Measurements from ENCODE around the gene SPATA2.
"Not testable (repeated sequence)": the region's sequence is repeated elsewhere in the genome, so short reads cannot be mapped to it uniquely, and the experiment has no call there.

SPATA2 gene, protein sequence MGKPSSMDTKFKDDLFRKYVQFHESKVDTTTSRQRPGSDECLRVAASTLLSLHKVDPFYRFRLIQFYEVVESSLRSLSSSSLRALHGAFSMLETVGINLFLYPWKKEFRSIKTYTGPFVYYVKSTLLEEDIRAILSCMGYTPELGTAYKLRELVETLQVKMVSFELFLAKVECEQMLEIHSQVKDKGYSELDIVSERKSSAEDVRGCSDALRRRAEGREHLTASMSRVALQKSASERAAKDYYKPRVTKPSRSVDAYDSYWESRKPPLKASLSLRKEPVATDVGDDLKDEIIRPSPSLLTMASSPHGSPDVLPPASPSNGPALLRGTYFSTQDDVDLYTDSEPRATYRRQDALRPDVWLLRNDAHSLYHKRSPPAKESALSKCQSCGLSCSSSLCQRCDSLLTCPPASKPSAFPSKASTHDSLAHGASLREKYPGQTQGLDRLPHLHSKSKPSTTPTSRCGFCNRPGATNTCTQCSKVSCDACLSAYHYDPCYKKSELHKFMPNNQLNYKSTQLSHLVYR

DNA sequence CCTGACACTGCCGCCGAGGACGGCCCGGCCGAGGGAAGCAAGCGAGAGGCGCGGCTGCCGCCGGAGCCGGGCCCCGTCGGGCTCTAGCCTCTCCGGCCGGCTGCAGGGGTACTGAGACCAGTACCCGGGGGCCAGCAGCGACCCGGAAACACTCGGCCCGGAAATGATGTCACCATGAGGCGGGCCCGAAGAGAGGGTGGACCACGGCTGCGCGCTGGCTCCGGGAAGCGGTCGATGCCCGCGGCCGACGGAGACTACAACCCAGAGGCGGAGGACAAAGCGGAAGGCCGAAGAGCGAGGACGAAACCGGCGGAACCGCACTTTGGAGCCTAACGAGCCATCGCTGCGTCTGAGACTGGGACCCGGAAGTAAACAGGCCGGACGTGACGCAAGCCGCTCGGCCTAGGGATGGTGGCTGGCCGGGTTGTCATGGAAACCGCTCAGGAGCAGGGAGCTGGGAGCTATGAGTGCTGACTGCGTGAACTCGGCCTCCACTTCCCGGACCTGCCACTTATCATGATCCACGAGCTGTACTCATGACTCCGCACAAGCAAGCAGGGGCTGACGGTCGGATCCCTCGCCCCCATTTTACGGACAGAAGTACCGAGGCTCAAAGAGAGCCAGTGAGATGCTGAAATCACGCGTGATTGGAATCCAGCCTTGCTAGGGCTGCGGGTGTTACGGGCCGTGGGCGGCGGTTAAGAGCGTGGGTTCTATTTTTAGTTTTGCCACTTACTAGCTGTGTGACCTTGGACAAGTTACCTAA is at the start of gene SPATA2:
Gene SPATA2, minus strand, starts transcription at position 150 of the 766 bp plus-strand sequence. CDS start 7,039 bp downstream, outside the sequence.
- DNase-seq = peak; percentile 81 to 90

- DNase-seq = no peak
Observed at GRCh38 chr20:49961413-49961812, 46.1 kb upstream of the SPATA2 start.

- DNase-seq = not testable (repeated sequence)
Observed at GRCh38 chr20:49957089-49957938, 42.0 kb upstream of the SPATA2 start.

GRCh38 chr20:49956689-49957088 is 41.4 kb upstream of the SPATA2 start:
- no peak for DNase-seq

GRCh38 chr20:49955830-49956396 is 40.6 kb upstream of the SPATA2 start:
- not testable (repeated sequence) for DNase-seq

- no peak for DNase-seq
Observed at GRCh38 chr20:49955167-49955566, 39.8 kb upstream of the SPATA2 start.

- DNase-seq = peak in 1 of 2 experiments; percentile 40
Observed at GRCh38 chr20:49951151-49951550, 35.8 kb upstream of the SPATA2 start.

- DNase-seq = no peak
Observed at GRCh38 chr20:49948809-49949507, 33.6 kb upstream of the SPATA2 start.

GRCh38 chr20:49948178-49948577 is 32.8 kb upstream of the SPATA2 start:
- DNase-seq = no peak

GRCh38 chr20:49945701-49946477 is 30.6 kb upstream of the SPATA2 start:
- no peak for DNase-seq

DNA sequence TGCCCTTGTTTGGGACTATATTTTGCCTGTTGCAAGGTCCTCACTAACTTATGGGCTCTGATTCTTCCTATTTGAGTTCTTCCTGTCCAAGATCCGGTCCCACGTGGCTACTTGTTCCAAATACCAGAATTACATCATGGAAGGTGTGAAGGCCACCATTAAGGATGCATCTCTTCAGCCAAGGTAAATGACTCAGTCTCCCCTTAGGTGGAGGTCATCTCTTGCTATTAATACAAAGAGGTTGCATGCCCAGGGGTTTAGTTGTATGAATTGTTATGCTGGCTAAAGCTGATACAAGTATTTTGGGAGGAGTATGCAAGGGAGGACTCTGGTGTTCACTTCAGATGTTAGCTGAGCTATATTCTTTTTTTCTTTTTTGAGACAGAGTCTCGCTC is 30.0 kb upstream of the SPATA2 start:
- DNase-seq = no peak

GRCh38 chr20:49942942-49943341 is 27.6 kb upstream of the SPATA2 start:
- no peak for DNase-seq

DNA sequence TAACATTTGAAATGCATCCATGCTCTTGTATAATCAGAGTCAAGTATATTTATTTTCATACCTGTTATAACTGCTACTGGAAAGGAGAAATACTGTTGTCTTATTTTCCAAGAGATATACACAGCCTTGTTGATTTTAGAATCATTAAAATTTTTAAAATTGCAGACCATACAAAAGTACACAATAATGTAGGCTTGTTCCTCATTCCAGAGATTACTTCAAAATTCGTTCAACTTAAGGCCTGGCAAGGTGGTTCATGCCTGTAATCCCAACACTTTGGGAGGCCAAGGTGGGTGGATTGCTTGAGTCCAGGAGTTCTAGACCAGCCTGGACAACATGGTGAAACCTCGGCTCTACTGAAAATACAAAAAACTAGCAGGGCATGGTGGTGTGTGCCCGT is 27.0 kb upstream of the SPATA2 start:
- no peak for DNase-seq

- DNase-seq = no peak
Observed at GRCh38 chr20:49941456-49941855, 26.1 kb upstream of the SPATA2 start.

DNA sequence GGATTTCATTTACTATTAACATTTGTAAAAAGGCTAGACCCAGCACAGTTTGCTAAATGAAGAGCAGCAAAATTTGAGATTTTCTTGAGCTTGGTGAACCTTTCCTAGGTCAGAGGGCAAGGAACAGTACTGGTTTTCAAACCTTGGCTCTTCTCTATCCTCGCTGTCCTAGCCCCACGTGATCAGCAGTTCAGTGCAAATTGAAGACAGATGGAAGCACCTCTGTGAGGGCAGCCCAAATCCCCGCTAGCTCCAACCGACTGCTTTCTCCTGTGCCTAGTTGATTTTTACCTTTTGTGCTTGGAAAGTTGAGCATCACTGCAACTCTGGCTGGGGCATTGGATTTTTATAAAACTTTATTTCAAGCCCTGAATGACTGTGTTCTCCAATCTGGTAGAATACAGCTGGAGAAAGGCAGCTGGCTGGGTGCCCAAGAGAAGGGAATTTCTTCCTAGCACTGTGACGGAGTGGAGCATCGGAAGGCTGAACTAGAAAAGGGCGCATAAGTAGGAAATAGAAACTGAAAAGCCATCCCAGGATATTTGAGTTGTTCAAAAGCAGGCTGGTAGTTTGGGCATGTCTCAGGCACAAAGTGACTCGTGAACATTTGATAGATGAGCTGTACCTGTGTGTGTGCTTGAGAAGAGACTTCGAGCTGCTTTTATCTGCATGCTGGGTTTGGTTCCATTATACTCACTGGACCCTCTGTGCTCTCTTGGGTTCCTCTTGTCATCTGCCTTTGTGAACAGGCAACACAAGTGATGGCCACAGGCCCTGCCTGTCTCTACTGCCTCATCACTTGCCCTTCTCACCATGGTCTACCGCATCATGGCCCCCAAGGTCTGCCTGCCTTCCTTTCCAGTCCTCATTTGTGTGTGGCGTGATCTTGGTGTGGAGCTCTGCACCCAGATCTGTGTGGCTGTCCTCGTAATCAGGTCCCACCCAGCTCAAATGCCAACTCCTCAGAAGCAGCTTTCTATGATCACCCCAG is 23.1 kb upstream of the SPATA2 start:
- no peak for DNase-seq

GRCh38 chr20:49937027-49937929 is 21.9 kb upstream of the SPATA2 start:
- DNase-seq = no peak

DNA sequence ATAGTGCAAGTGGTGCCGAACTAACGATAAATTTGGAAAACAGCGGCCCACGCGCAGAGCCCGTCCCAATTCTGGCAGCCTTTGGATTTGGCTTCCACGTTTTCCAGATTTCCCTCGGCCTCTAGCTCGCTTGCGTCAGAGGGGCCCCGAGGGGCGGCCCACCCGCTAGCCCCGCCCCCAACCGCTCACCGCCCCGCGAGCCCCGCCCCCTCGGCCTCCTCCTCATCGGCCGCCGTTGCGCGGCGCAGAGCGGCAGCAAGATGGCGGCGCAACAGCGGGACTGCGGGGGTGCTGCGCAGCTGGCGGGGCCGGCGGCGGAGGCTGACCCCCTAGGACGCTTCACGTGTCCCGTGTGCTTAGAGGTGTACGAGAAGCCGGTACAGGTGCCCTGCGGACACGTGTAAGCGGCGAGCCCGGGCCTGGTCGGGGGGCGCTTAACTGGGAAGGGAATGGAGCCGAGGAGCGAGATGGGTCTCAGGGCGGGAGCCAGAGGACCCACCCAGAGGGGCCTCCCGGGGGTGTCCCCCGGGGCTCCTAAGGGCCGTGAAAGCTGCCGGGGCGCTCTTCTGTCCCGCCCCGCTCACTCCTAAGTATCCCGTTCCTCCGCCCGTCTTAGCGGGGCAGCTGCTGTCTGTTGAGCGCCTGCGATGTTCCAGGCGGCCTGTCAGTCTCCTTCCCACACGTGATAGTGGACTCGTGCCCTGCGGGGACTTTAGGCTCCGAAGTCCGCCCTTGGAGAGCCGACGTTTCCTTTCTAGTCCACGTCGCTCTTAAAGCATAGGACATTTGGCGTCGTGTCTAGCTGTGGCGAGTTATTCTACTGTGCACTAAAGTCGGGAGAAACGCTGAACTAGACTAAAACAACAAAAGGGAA is 21.1 kb upstream of the SPATA2 start, which contains the start of gene RNF114:
Gene RNF114, plus strand, starts transcription at position 245 of the 874 bp plus-strand sequence. Its CDS starts 16 bp downstream, at position 261.
- DNase-seq = peak; percentile 67 to 87
